HepG2 (cell line): ENCODE data around the gene STK40.

Source experiments
- ARID5B ChIP-seq: IDR thresholded peaks from 2 replicates; pipeline ENCODE4 v1.4.0; 2020; ENCODE audit warnings: mild to moderate bottlenecking, missing genetic modification reagents
- CHCHD3 ChIP-seq: sonication (generic); formaldehyde crosslinking; IDR thresholded peaks from 2 replicates; pipeline ENCODE4 v1.8.0; 2022; ENCODE audit warnings: mild to moderate bottlenecking, missing genetic modification reagents, moderate library complexity
- CTCF ChIP-seq: sonication (generic); formaldehyde crosslinking; IDR thresholded peaks from 2 replicates; pipeline ENCODE4 v1.5.0; 2020; ENCODE audit warnings: mild to moderate bottlenecking, missing genetic modification reagents, moderate library complexity
- KLF9 ChIP-seq: IDR thresholded peaks from 2 replicates; pipeline ENCODE4 v1.6.1; 2016; ENCODE audit warnings: low read depth
- MAX ChIP-seq: IDR thresholded peaks from 2 replicates; pipeline ENCODE4 v1.6.1; 2012; ENCODE audit warnings: inconsistent platforms
- MNT ChIP-seq: fragments of 450-650 bp; IDR thresholded peaks from 2 replicates; pipeline ENCODE4 v1.6.1; 2016
- POLR2A ChIP-seq, 2 experiments: IDR thresholded peaks; 2 replicates each; pipeline ENCODE4 v1.6.1; 2011; ENCODE audit warnings: low read depth in 2 of 2, low read length in 2 of 2, mild to moderate bottlenecking in 1 of 2, moderate library complexity in 1 of 2; ENCODE audit not compliant: insufficient read depth in 1 of 2
- ZNF234 ChIP-seq: sonication (generic); formaldehyde crosslinking; conservative IDR thresholded peaks from 2 replicates; pipeline ENCODE4 v1.5.1; 2020; ENCODE audit warnings: mild to moderate bottlenecking, missing genetic modification reagents
- ZNF256 ChIP-seq: sonication (generic); formaldehyde crosslinking; conservative IDR thresholded peaks from 2 replicates; pipeline ENCODE4 v1.4.0; 2020; ENCODE audit warnings: missing genetic modification reagents
- ZNF34 ChIP-seq: sonication (generic); formaldehyde crosslinking; IDR thresholded peaks from 2 replicates; pipeline ENCODE4 v1.4.0; 2020; ENCODE audit warnings: mild to moderate bottlenecking, missing genetic modification reagents, borderline replicate concordance

GRCh38 chr1:36415661-36416326, 30.1 kb upstream of the STK40 start:
- TF ChIP-seq CTCF (CRISPR knock-in tag) (no peak), ARID5B (CRISPR knock-in tag) (no peak), MAX (no peak), ZNF256 (CRISPR knock-in tag) (no peak), ZNF34 (CRISPR knock-in tag) (no peak), CHCHD3 (no peak), ZNF234 (CRISPR knock-in tag) (no peak), MNT (no peak), KLF9 (CRISPR knock-in tag) (no peak), POLR2A (IDR thresholded peaks at IDR 0.05; ENCODE audit: insufficient read depth in 1 of 2, low read depth in 2 of 2, low read length in 2 of 2) (no peak)
